Measurements from ENCODE around the gene USP35. TPM values are rescaled to one million over a fixed set of nuclear protein-coding genes. Genes with fewer than 3 reads are reported as not detected.
A peak's percentile ranks its signal among the peaks of the same experiment; 100 is the strongest.

Gene USP35
- total RNA-seq, 1 donor from 2014 or later: 11.8 TPM

GRCh38 chr11:78192223-78192719, 3.6 kb downstream of the USP35 start:
- H3K4me1 ChIP-seq: peaks cover 59% of the 10 kb centered on the region
- H3K36me3 ChIP-seq: no peaks in the 10 kb centered on the region
- no peaks in the 10 kb centered on the region for H3K27me3 ChIP-seq
- intact Hi-C loops (cut with DNase I): no loop called here
- TF ChIP-seq, protein P1, sequence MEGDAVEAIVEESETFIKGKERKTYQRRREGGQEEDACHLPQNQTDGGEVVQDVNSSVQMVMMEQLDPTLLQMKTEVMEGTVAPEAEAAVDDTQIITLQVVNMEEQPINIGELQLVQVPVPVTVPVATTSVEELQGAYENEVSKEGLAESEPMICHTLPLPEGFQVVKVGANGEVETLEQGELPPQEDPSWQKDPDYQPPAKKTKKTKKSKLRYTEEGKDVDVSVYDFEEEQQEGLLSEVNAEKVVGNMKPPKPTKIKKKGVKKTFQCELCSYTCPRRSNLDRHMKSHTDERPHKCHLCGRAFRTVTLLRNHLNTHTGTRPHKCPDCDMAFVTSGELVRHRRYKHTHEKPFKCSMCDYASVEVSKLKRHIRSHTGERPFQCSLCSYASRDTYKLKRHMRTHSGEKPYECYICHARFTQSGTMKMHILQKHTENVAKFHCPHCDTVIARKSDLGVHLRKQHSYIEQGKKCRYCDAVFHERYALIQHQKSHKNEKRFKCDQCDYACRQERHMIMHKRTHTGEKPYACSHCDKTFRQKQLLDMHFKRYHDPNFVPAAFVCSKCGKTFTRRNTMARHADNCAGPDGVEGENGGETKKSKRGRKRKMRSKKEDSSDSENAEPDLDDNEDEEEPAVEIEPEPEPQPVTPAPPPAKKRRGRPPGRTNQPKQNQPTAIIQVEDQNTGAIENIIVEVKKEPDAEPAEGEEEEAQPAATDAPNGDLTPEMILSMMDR (IDR thresholded peaks at IDR 0.05): no peak
- no peak for TF ChIP-seq POLR2A (IDR thresholded peaks at IDR 0.05)
- TF ChIP-seq POLR2AphosphoS5 (IDR thresholded peaks at IDR 0.05; ENCODE audit: insufficient read depth in 1 of 2, low read depth in 1 of 2): no peak
- DNase-seq (ENCODE audit: extremely low spot score in 2 of 2): no peak
- H3K27ac ChIP-seq: peak overlapping the region; percentile 15
- H3K9me3 ChIP-seq: no peaks in the 10 kb centered on the region
- no peak overlapping the region for H3K4me3 ChIP-seq

GRCh38 chr11:78192911-78193351, 4.2 kb downstream of the USP35 start:
- DNase-seq (ENCODE audit: extremely low spot score in 2 of 2): no peak
- Histone ChIP-seq H3K27me3 (no peaks in the 10 kb centered on the region), H3K4me3 (no peak overlapping the region), H3K27ac (peak overlapping the region; percentile 15), H3K36me3 (no peaks in the 10 kb centered on the region), H3K9me3 (no peaks in the 10 kb centered on the region), H3K4me1 (peaks cover 55% of the 10 kb centered on the region)
- intact Hi-C loops (cut with DNase I): no loop called here
- TF ChIP-seq POLR2AphosphoS5 (IDR thresholded peaks at IDR 0.05; ENCODE audit: insufficient read depth in 1 of 2, low read depth in 1 of 2): no peak
- TF ChIP-seq, protein P1 (IDR thresholded peaks at IDR 0.05): no peak
- TF ChIP-seq POLR2A (IDR thresholded peaks at IDR 0.05): no peak

DNA sequence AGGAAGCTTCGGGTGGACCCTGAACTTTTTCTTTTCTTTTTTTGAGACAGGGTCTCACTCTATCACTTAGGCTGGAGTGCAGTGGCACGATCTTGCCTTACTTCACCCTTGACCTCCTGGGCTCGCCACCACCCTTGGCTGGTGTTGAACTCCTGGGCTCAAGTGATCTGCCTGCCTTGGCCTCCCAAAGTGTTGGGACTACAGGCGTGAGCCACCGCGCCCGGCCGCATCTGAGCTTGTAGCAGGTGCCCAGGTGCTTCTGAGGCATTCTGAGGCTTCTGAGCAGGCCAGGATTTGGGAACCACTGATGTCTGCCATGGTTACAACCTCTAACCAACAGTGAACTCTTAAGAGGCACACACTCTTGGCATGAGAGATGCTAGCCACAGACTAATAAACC, 5.1 kb downstream of the USP35 start:
- Histone ChIP-seq H3K4me3 (no peak overlapping the region), H3K9me3 (no peaks in the 10 kb centered on the region), H3K36me3 (no peaks in the 10 kb centered on the region), H3K27ac (no peak overlapping the region), H3K27me3 (no peaks in the 10 kb centered on the region), H3K4me1 (peaks cover 55% of the 10 kb centered on the region)
- DNase-seq (ENCODE audit: extremely low spot score in 2 of 2): no peak
- TF ChIP-seq POLR2AphosphoS5 (IDR thresholded peaks at IDR 0.05; ENCODE audit: insufficient read depth in 1 of 2, low read depth in 1 of 2) (no peak), POLR2A (IDR thresholded peaks at IDR 0.05) (no peak)
- TF ChIP-seq, protein P1 (IDR thresholded peaks at IDR 0.05): no peak
- intact Hi-C loops (cut with DNase I): no loop called here

- TF ChIP-seq POLR2AphosphoS5 (IDR thresholded peaks at IDR 0.05; ENCODE audit: insufficient read depth in 1 of 2, low read depth in 1 of 2) (no peak), POLR2A (IDR thresholded peaks at IDR 0.05) (no peak)
- TF ChIP-seq, protein P1 (IDR thresholded peaks at IDR 0.05): no peak
- no peak overlapping the region for H3K27ac ChIP-seq
- H3K4me1 ChIP-seq: peaks cover 48% of the 10 kb centered on the region
- DNase-seq (ENCODE audit: extremely low spot score in 2 of 2): no peak
- intact Hi-C loops (cut with DNase I): no loop called here
- H3K36me3 ChIP-seq: no peaks in the 10 kb centered on the region
- H3K9me3 ChIP-seq: no peaks in the 10 kb centered on the region
- H3K4me3 ChIP-seq: no peak overlapping the region
- H3K27me3 ChIP-seq: no peaks in the 10 kb centered on the region
These were observed 5.8 kb downstream of the USP35 start for GRCh38 chr11:78194490-78194889.

- intact Hi-C loops (cut with DNase I): no loop called here
- no peak for DNase-seq (ENCODE audit: extremely low spot score in 2 of 2)
- H3K36me3 ChIP-seq: no peaks in the 10 kb centered on the region
These were observed 7.3 kb downstream of the USP35 start for GRCh38 chr11:78195917-78196560.

More at GRCh38 chr11:78195917-78196560, 7.3 kb downstream of the USP35 start:
- no peak overlapping the region for H3K4me3 ChIP-seq
- no peaks in the 10 kb centered on the region for H3K9me3 ChIP-seq
- H3K27ac ChIP-seq: no peak overlapping the region
- H3K4me1 ChIP-seq: peaks cover 33% of the 10 kb centered on the region
- H3K27me3 ChIP-seq: no peaks in the 10 kb centered on the region
- TF ChIP-seq, protein P1 (IDR thresholded peaks at IDR 0.05): no peak
- TF ChIP-seq POLR2A (IDR thresholded peaks at IDR 0.05) (no peak), POLR2AphosphoS5 (IDR thresholded peaks at IDR 0.05; ENCODE audit: insufficient read depth in 1 of 2, low read depth in 1 of 2) (no peak)
